ENCODE data around the gene PROSER2.

DNA sequence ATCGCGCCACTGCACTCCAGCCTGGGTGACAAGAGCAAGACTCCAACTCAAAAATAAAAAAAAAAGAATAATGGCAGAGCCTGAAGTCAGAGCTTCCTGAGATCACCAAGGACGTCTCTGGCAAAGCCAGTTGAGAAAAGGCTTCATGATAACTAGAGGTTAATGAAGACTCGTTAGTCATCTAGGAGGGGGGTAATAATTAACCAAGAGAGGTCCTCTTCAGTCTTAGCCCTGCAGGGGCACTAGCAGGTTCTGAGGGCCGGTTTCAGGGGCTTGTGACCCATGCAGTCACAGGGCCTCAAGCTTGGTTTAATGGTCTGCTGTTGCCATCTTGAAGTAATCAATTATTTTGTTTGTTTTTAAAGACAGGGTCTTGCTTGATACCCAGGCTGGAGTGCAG lies 28.6 kb upstream of the PROSER2 start:
- TF ChIP-seq POLR2AphosphoS5 (IDR thresholded peaks at IDR 0.05) = no peak
- no peak for TF ChIP-seq POLR2A (IDR thresholded peaks at IDR 0.05)
